ENCODE data around the gene KIF18A.

The KIF18A gene

GRCh38 chr11:28040384-28040783 is 67.6 kb downstream of the KIF18A start:
- DNase-seq, result no peak

DNA sequence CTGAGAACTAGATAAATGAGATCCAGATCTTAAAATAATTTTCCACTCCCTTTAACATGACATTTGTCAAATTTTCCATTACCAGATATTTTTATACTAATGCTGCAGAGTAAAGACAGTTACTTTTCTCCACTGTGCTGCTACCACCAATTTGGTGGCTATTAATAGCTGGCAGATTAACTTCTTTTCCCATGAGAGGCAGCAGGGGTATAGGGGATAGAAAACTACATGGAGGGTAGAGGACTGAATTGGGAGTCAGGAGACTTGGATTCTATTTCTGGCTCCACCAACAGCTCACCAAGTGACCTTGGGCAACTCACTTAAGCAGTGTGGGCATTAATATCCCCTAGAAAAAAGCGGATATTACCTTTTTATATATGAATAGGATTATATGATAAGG is 69.2 kb downstream of the KIF18A start:
- no peak for DNase-seq

DNA sequence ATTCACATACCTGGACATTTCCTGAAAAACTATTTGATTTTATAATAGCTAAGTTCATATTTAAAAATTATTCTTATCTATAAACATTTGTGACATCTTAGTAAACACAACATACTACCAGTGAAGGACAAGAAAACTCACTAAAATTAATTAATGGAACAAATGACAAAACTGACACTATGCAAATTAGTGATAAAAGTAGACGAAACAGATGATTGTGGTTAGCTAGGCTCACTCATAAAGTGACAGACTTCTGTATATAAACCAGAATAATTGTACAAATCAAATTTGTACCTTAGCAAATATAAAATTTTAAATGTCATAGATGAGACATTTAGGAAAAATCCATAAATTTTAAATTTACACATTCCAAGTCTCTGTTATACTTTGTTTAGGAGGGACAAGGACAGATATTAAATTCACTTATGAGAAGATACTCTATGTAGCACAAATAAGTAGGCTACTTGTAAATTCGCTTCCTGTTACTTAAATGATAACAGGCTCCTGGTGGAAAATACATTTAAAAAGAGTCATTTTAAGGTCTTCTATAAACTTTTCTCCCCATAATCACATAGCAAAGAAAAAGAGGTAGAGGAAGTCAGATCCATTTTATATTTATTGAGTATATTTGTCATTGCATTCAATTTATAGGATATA is 81.2 kb downstream of the KIF18A start:
- DNase-seq, result no peak

DNA sequence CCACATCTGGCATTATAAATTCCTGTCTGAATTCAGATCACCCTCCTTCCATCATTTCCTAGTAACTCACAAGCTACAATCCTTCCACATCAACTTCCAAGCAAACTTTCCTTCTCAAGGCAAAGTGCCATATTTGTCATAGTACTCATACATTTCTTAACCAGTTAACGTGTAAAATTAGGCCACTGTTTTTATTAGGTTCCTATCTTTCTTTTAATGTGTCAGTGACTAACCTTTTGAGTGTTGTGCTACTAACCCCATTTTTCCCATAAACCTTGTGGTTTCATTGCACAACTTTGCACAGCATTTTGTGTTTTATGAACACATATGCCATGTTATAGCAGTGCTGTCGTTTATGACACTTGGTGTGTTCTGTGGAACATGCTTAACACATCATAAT is 90.1 kb downstream of the KIF18A start:
- DNase-seq, result no peak

DNA sequence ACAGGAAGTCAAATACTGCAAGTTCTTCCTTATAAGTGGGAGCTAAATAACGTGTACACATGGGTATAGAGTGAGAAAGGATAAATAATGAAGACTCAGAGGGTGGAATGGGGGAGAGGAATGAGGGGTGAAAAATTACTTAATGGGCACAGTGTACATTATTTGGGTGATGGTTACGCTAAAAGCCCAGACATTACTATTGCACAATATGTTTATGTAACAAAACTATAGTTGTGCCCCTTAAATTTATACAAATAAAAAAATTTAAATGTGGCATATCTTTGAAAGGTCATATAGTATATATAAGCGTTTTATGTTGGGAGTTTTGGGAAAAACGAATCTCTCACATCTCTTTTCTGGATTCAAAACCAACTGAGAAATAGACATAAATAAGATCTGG is 96.1 kb downstream of the KIF18A start:
- no peak for DNase-seq

DNA sequence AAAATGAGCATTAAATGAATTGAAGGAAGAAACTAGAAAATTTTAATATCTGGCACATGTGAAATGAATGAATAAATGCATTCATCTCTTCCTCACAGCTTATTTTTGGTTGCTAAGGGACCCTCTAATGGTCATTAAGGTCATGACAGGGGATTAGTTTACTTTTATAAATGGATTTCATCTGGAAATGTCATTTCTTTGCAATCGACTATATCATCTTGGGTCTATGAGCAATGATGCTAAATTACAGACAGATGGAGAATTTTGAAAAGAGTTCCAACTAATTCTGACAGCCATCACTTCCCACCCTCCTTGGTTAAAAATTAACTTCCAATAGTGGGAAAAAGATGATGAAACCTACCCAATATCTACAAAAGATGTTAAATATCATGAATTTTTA is 98.0 kb downstream of the KIF18A start:
- DNase-seq, result no peak

GRCh38 chr11:28009388-28009787 is 98.6 kb downstream of the KIF18A start:
- no peak for DNase-seq

DNA sequence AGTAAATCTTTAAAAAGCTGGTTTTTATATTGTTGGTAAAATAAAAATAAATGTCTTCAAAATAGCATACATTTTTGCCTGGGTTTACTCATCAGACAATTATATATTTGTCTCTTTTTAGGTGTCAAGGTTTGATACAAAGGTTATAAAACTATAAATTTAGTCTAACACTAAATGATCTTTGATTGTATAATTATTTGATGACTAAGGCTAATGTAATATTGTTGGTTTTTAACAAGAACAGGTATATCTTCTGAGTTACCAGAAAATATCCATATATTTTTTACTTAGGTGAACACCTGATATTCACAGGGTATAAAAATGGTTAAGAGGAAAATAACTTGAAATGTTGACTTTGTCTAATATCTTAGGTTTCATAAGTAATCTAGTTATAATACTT is 104.3 kb downstream of the KIF18A start:
- DNase-seq, result no peak

DNA sequence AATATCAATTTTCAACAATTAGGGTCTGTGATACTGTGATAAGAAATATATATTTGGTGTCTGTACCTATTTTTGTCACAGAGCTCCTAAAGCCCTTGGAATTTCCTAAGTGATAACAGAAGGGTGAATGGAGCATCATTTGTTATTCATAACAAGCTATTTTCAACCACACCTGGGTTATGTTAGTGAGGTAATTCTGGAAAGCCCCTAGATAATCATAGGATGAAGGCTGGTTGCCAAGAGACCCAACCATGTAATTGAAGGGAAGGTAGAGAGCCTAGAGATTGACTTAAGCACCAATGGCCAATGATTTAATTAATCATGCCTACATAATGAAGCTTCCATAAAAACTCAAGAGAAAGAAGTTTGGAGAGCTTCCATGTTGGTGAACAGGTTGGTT is 109.4 kb downstream of the KIF18A start:
- DNase-seq, result no peak

DNA sequence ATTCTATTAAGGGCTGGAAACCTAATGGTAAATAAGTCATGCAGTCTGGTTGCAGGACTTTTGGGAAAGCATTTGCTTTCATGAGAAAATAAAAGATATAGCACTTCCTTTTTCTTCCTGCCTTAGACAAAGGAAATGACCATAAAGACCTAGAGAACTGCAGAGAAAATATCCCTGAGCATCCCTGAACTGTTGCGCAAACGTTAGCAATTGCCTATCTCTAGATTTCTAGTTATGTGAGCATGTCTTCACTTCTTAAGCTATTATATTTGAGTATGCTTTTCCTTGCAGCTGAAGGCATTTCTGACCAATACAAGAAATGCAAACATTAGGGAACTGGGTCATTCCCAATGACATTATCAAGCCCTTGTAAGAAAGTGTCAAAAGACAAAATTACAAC is 110.6 kb downstream of the KIF18A start:
- DNase-seq, result no peak

GRCh38 chr11:27996066-27996465 is 111.9 kb downstream of the KIF18A start:
- DNase-seq, result no peak

DNA sequence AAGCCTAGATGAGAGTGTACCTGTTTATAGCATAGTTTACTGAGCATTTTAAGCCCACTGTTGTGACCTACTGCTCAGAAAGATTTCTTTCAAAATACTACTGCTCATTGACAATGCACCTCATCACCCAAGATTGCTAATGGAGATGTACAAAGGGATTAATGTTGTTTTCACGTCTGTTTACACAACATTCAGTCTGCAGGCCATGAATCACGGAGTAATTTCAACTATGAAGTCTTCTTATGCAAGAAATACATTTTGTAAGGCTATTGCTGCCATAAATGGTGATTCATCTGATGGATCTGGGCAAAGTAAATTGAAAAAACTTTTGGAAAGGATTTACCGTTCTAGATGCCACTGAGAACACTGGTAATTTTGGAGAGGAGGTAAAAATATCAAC is 112.9 kb downstream of the KIF18A start:
- no peak for DNase-seq

DNA sequence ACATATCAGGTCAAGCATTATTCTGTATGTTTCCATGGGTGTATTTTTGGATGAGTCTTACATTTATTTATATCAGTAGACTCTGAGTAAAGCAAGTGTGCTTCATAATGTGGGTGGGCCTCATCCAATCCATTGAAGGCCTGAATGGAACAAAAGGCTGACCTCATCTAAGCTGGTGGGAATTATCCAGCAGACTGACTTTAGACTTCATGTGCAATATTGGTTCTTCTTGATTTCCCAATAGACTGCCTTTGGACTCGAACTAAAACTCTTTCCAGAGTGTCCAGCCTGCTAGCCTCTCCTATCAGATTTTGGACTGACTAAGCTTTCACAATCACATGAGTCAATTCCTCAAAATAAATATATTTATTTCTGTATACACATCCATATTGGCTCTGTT is 116.2 kb downstream of the KIF18A start:
- DNase-seq, result no peak

GRCh38 chr11:27977527-27977926 is 130.4 kb downstream of the KIF18A start:
- DNase-seq, result no peak

DNA sequence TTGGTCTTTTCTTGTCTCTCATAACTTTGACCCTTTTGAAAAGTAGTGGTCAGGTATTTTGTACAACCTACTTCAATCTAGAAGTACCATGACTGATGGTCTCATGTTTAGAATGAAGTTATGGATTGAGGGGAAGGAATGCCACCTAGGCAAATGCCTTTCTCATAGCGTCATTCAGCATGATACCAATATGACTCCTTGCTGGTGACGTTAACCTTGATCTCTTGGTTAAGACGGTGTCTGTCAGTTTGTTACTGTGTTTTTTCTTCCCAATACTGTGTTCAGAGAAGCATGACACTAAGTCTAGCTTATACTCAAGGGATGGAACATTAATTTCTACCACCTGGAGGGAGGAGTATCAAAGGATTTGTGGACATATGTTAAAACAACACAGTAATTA is 130.9 kb downstream of the KIF18A start:
- no peak for DNase-seq

GRCh38 chr11:27976262-27976661 is 131.7 kb downstream of the KIF18A start:
- DNase-seq, result no peak

DNA sequence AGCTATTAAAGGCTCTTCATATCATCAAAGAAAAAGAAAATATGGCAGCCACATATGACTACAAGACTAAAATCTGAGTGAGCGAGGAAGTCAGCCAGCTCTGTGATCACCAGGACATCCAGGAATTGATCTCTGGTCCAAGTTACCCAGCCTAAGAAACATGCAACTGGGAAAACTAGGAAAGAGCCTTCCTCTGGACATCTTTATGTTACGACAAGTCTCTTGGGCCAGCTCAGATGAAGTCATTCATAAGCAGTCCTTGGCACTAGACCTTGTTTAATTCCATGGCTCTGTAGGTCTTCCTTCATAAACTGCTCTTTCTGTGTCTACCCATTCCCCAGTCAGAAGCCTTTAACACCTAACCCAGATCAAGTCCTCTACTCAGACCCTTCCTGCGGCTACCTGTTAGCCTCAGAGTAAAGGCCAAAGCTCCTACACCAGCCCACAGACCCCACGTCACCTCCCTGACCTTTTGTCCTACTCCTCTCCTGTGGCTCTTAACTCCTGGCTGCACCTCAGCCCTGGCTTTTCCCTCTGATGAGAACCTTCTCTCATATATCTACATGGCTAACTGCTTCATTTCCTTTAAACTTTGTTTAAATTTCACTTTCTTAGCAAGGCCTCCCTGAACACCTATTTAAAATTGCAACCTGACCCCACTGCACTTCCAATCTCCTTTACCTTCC is 134.0 kb downstream of the KIF18A start:
- DNase-seq, result no peak

GRCh38 chr11:27972522-27973170 is 135.3 kb downstream of the KIF18A start:
- peak; percentile 35 for DNase-seq

- no peak for DNase-seq
Measured at GRCh38 chr11:27971171-27971570, 136.8 kb downstream of the KIF18A start.

Measured in DMS53 (cell line).